Measurements from ENCODE around the gene DCUN1D2. TPM values are rescaled to one million over a fixed set of nuclear protein-coding genes. Genes with fewer than 3 reads are reported as not detected.

Gene DCUN1D2
- total and polyA plus RNA-seq, 8 donors: 4.8 to 18.3 (median 8.3) TPM

DNA sequence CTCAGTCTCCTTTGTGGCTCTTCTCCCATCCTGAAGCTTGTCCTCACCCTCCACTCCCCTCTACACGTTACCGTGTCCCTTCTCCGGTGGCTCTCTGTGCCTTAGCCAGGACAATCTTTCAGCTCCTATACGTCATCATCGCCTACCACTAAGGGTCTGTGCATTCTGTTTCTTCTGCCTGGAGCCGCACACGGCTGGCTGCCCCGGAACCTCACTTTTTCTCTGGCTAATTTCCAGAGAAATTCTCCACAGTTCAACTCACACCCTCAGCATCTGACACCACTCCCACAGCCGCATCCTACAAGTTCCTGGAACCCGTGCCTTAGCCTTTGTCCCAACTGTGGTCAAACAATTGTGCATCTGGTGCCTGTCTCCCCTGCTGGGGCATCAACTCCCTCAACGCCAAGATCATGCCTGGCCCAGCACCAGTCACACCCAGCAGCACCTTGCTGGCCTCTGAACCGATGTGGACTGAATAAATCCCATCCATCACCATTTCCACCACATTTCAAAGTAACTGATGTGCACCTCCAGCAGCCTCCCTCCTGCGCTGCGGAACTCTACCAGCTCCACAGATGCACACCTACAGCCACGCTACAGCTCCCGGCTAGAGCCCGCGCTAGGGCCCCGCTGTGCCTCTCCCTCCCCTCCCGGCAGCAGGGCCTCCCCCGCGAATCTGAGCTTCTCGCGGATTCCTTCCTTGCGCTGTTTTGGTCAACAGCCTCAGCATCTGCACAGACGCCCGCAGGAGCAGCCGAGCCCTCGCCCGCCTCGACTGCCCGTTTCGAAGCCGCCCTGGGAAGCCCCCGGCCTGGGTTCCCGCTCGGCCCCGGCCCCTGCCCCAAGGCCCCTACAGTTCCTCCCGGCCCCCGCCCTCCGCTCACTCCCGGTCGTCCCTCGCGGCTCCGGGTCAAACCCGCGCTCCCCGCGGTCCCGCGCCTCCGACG is 689 bp downstream of the DCUN1D2 start:
- FAIRE-seq (no peak), ATAC-seq (peak; percentile 1 to 15 (median 5)), DNase-seq (peak in 3 of 6 donors; percentile 30 to 83 (median 43))
- Histone ChIP-seq H3K27me3 (no peaks in the 10 kb centered on the region), H3K27ac (peak overlapping the region in 3 of 4 donors; percentile 64 to 86 (median 68)), H3K4me1 (peaks cover 14 to 36% (median 25%) of the 10 kb centered on the region in 3 donors), H3K9me3 (no peaks in the 10 kb centered on the region), H3K4me3 (peak overlapping the region; percentile 74 to 92 (median 81)), H3K36me3 (no peaks in the 10 kb centered on the region)
- no peak for TF ChIP-seq CTCF (IDR thresholded peaks at IDR 0.05)
- intact Hi-C loops (cut with DNase I): no loop called here
- WGBS, 2 donors: 2% methylated on average over 52 to 54 of the region's 54 CpGs

GRCh38 chr13:113489171-113489548 is 1.4 kb downstream of the DCUN1D2 start:
- no peak overlapping the region for H3K27ac ChIP-seq
- WGBS, 2 donors: 35 to 40% methylated on average over 8 of the region's 8 CpGs
- intact Hi-C loops (cut with DNase I): no loop called here

DNA sequence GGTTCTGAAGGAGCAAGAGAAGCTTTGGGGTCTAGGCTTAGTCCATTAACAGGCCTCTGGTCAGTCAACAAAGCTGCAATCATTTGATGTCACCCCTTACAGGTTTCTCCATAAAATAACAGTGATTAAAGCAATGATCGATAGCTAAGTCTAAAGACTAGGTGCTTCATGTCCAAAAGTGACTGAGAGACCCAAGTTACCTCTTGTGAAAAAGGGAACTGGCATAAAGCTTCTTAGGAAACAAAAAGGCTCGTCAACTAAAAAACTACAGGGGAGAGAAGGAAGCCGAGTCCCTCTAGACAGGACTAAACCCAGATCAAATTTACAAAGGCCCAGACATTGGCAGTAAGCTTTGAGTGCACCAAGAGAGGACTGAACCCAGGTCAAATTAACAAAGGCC is 2.2 kb downstream of the DCUN1D2 start:
- H3K27me3 ChIP-seq: no peaks in the 10 kb centered on the region
- intact Hi-C loops (cut with DNase I): no loop called here
- no peak overlapping the region for H3K27ac ChIP-seq
- no peaks in the 10 kb centered on the region for H3K9me3 ChIP-seq
- no peak for TF ChIP-seq CTCF (IDR thresholded peaks at IDR 0.05)
- WGBS, 2 donors: 91 to 94% methylated on average over 3 of the region's 3 CpGs
- no peak overlapping the region for H3K4me3 ChIP-seq
- peaks cover 10 to 22% (median 16%) of the 10 kb centered on the region in 3 donors for H3K4me1 ChIP-seq
- FAIRE-seq (no peak), ATAC-seq (no peak), DNase-seq (no peak)
- no peaks in the 10 kb centered on the region for H3K36me3 ChIP-seq

More at GRCh38 chr13:113489171-113489548, 1.4 kb downstream of the DCUN1D2 start:
- FAIRE-seq (no peak), ATAC-seq (no peak), DNase-seq (no peak)
- H3K4me3 ChIP-seq: peak overlapping the region in 3 of 4 donors; percentile 78 to 92 (median 84)
- no peaks in the 10 kb centered on the region for H3K27me3 ChIP-seq
- peaks cover 14 to 29% (median 22%) of the 10 kb centered on the region in 3 donors for H3K4me1 ChIP-seq
- H3K36me3 ChIP-seq: no peaks in the 10 kb centered on the region
- TF ChIP-seq CTCF (IDR thresholded peaks at IDR 0.05): no peak
- no peaks in the 10 kb centered on the region for H3K9me3 ChIP-seq

DNA sequence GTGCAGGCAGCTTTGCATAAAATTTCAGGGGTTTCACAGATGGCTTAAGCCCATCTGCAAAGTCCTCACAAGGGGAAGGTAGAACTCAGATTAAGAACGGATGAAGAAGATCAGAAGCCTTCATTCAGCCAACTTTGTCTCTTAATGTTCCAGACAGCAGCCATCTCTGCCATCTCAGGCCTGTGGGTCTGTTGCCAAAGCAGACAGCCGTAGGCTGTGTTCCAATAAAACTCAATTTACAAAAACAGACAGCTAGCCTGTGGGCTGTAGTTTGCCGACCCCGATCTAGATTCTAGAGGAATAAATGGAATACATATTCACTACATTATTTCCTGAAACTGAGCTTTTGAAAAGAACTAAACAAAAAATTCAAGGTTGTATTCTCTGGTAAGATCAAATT is 3.8 kb downstream of the DCUN1D2 start:
- 80% methylated on average over 4 of the region's 4 CpGs for WGBS, 2 donors
- Histone ChIP-seq H3K4me1 (peaks cover 5 to 9% (median 6%) of the 10 kb centered on the region in 3 donors), H3K27me3 (no peaks in the 10 kb centered on the region), H3K27ac (no peak overlapping the region), H3K36me3 (no peaks in the 10 kb centered on the region), H3K9me3 (no peaks in the 10 kb centered on the region), H3K4me3 (no peak overlapping the region)
- intact Hi-C loops (cut with DNase I): no loop called here
- ATAC-seq (no peak), FAIRE-seq (no peak), DNase-seq (no peak)
- no peak for TF ChIP-seq CTCF (IDR thresholded peaks at IDR 0.05)

DNA sequence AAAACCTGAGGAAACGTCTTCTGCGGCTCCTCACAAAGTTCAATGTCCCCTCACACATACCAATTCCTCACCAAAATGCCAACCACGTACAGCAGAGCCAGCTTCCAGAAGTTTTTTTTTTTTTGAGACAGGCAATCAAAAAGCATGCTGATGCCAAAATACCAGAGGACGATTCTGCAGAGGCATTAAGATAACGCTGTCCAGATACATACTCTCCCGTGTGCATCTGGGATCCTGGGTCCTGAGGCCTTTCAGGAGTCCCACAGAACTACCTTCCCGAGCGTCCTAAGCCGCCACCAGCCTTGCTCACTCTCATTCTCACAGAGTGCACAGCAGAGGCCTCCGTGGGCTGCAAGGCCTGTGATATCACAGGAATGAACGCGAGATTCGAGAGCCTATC is 5.0 kb downstream of the DCUN1D2 start:
- intact Hi-C loops (cut with DNase I): no loop called here
- 66 to 69% methylated on average over 13 of the region's 13 CpGs for WGBS, 2 donors
- Histone ChIP-seq H3K4me1 (peaks cover 5 to 8% (median 6%) of the 10 kb centered on the region in 3 donors), H3K36me3 (no peaks in the 10 kb centered on the region), H3K27ac (no peak overlapping the region), H3K9me3 (no peaks in the 10 kb centered on the region), H3K4me3 (no peak overlapping the region), H3K27me3 (no peaks in the 10 kb centered on the region)
- no peak for FAIRE-seq
- no peak for TF ChIP-seq CTCF (IDR thresholded peaks at IDR 0.05)
- ATAC-seq: no peak
- no peak for DNase-seq

Data from pancreas (tissue), 10 donors.